B cell (primary cell): ENCODE data around the gene FZD10.

ENCODE experiments used
- EZH2 ChIP-seq: IDR thresholded peaks from 2 replicates; pipeline ENCODE4 v1.6.1; 2012; ENCODE audit warnings: borderline replicate concordance, low read depth, mild to moderate bottlenecking, moderate library complexity, low read length; ENCODE audit not compliant: insufficient read depth, poor library complexity, severe bottlenecking
- TF ChIP-seq, protein P1 (sequence below): fragments of 200-600 bp; IDR thresholded peaks from one replicate; pipeline ENCODE4 v1.8.0; 2022; ENCODE audit warnings: antibody characterized with exemption, mild to moderate bottlenecking

- TF ChIP-seq EZH2: no peak
- TF ChIP-seq, protein P1, sequence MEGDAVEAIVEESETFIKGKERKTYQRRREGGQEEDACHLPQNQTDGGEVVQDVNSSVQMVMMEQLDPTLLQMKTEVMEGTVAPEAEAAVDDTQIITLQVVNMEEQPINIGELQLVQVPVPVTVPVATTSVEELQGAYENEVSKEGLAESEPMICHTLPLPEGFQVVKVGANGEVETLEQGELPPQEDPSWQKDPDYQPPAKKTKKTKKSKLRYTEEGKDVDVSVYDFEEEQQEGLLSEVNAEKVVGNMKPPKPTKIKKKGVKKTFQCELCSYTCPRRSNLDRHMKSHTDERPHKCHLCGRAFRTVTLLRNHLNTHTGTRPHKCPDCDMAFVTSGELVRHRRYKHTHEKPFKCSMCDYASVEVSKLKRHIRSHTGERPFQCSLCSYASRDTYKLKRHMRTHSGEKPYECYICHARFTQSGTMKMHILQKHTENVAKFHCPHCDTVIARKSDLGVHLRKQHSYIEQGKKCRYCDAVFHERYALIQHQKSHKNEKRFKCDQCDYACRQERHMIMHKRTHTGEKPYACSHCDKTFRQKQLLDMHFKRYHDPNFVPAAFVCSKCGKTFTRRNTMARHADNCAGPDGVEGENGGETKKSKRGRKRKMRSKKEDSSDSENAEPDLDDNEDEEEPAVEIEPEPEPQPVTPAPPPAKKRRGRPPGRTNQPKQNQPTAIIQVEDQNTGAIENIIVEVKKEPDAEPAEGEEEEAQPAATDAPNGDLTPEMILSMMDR: no peak
Measured at GRCh38 chr12:130204541-130204953, 42.3 kb downstream of the FZD10 start.
